GM23248 (cell line): ENCODE results near the gene RASSF3.

Experiments
- EZH2 ChIP-seq: fragments of 200-600 bp; sonication (generic); IDR thresholded peaks from 2 replicates; pipeline ENCODE4 v1.6.1; 2018; ENCODE audit warnings: antibody characterized with exemption, mild to moderate bottlenecking; ENCODE audit not compliant: insufficient read depth, poor library complexity, severe bottlenecking
- EZH2phosphoT487 ChIP-seq: fragments of 200-600 bp; sonication (generic); IDR thresholded peaks from 2 replicates; pipeline ENCODE4 v1.6.1; 2018; ENCODE audit warnings: antibody characterized with exemption, moderate library complexity, mild to moderate bottlenecking, low read depth; ENCODE audit not compliant: insufficient read depth

DNA sequence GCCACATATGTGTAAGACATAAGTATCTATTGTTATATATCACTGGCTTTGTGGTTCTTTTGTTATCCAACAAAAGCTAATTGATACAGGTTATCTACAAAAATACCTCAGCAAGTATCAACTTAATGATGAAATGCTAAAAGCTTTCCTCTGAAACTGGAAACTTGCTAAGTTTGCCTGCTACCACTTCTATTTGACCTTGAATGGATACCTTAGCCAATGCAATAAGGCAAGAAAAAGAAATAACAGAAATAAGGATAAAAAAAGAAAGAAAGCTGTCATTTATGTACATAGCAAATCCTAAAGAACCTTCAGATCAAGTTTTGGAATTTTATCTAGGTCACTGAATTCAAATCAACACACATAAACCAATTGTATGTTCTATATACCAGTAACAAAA, 35.5 kb upstream of the RASSF3 start:
- TF ChIP-seq EZH2 (no peak), EZH2phosphoT487 (no peak)
